GM12801 (cell line): Measurements from ENCODE around the gene TNMD.

ENCODE experiments used
- CTCF ChIP-seq: IDR thresholded peaks from one replicate; pipeline ENCODE4 v1.5.1; 2011; ENCODE audit warnings: control low read depth; ENCODE audit not compliant: insufficient read length; ENCODE audit errors: extremely low read depth

The TNMD gene

GRCh38 chrX:100584611-100585010 is at the start of gene TNMD:
Gene TNMD, plus strand, starts transcription at chrX:100584936. Its CDS starts 83 bp downstream, at chrX:100585019.
- TF ChIP-seq CTCF = no peak

GRCh38 chrX:100586747-100587146 is 2.0 kb downstream of the TNMD start:
- no peak for TF ChIP-seq CTCF

DNA sequence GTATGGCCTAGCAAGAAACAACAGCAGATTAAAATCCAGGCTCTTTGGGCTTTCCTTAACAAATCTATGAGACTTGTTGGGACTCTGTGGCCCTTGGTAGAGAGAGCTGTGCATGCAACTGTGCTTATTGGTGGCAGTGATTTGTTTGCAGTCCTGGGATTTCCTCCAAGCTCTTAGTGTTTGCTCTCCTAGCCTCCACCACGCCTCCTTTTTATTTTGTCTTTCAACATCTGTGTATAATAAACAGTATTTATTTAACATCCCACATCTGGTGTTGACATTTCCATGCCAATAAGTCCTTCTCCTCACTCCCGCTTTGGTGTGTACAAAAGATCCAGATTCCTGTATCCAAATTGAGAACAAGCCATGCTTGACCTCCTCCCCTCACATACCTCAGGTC is 3.1 kb downstream of the TNMD start:
- TF ChIP-seq CTCF = no peak

DNA sequence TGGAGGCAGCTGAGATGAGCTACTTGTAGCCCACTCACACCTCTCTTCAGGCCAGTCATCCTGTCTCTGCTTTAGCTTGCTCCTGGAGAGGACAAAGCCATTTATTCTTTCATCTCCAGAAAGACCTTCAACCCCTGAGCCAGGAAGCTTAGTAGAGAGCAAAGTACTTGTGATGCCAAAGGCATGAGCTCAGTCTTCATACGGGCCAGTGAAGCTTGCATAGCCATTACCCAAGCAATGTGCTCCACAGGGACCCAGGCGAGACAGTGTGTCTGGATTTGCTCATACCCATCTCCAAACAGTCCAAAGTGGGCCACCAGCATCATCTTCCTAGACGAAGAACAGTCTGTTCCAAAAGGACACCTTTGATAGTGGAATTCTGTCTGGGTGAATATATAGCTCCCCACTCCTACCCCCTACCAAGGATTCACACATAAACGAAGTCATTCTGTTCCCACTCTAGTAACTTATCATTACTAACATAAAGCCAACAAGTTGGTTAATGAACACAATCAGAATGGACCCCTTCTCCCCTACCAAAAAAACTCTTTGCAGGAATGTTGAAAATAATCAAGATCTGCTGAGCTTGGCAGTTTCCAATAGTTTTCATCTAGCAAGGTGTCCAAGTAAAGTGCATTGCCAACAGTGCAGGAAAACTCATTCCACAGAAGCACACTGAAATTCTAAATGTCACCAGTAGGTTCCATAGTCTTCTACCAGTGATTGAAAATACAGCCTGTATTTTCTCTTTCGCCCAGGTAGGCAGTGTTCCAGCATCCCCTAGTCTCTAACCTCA is 6.7 kb downstream of the TNMD start:
- no peak for TF ChIP-seq CTCF

- no peak for TF ChIP-seq CTCF
Measured at GRCh38 chrX:100593126-100593525, 8.4 kb downstream of the TNMD start.

- TF ChIP-seq CTCF = no peak
Measured at GRCh38 chrX:100593581-100593980, 8.8 kb downstream of the TNMD start.

- TF ChIP-seq CTCF = no peak
Measured at GRCh38 chrX:100596601-100597000, 11.9 kb downstream of the TNMD start.
